ENCODE results near the gene TUSC7.

TUSC7 gene

GRCh38 chr3:116709479-116709878 is at the start of gene TUSC7:
Gene TUSC7, plus strand, starts transcription at chr3:116709779.
- DNase-seq (ENCODE audit: low read depth): no peak

DNA sequence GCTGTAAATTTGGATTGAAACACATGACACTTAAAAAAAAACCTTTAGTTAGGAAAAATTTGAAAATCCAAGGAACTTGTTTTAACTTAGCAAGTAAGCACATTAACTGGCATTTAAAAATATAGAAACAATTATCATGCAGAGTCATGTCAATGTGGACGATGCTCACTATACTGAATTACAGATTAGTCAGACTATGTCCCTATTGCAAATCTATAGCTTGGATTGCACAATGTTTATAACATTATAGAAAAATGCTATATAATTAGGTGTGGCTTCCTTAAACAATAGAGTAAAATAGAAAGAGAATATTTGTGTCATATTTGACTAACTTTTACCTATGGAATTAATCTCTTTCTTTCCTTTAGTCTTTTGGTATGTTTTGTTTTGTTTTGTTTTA is 48.4 kb upstream of the TUSC7 start:
- DNase-seq (ENCODE audit: low read depth): no peak

DNA sequence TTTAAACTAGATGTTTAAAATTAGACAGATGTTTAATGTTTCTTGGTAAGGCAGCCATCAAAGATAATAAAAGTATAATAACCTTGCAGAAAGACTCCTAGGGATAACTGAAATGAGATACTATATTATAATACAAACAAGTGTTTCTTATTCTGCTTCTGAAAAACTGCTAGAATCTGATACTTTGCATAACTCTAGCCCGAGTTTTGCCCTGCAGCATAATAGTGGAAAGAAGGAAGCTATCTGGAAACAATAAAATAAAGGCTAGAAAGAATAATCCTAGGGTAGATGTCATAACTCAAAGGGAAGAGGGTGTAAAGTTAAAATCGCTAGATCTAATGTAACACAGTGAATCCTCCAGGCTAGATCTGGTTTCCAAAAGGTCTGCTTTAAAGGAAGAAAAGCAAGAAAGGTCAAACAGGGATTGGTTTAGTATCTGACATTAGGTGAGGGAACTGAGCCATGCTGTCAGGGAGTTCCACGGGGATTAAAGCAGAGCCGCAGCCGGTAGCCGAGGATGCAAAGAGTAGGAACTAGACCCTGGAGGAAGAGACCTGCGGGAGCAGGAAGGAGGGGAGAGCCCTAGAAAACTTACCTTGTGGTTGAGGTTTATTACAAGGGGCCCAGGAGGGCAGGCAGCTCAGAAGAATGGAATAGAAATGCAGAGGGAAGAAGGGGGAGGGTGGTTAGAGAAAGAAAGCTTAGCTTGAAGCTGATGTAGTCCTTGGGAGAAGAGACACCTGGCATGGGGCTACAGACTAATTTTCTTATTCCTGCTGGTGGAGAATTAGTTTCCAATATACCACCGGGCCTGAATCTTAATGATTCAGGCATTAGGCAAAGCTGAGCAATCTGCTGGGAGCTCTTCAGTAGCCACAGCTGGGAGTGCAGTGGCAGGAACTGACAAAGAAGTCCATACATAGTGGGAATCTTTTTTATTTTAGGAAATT is 46.1 kb upstream of the TUSC7 start:
- no peak for DNase-seq (ENCODE audit: low read depth)

DNA sequence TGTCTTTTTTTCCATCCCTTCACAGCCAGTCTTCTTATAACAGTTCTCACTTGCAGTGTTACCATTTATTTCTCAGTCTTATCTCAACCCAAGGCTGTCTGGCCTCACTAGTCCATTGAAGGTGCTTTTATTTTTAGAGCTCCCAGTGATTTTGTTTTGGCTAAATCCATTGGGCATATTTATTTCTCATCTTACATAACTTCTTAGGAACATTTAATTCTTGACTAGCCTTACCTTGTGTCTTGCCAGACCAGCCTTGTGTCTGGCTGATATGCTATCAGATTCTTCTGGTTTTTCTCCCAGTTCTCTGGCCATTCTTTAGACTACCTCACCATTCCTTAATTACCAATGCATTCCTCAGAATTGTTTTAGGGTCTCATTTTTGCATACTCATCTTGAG is 42.3 kb upstream of the TUSC7 start:
- DNase-seq (ENCODE audit: low read depth): no peak

DNA sequence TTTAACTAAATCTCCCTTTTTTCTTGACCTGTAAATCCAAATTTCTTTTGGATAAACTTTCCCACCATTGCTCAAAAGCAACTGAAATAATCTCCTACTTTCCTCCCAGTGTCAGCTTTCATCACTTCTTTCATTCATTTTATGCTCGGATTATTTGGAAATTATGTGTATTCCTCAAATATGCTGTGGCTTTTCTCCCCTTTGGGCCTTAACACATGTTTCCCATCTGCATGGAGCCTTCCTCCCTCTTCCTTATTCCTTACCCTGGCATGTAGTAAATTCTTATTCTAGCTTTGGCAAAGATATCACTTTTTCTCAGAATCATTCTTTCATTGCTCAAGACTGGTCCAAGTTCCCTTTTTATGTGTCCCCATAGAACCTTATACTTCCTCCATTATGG is 41.8 kb upstream of the TUSC7 start:
- no peak for DNase-seq (ENCODE audit: low read depth)

DNA sequence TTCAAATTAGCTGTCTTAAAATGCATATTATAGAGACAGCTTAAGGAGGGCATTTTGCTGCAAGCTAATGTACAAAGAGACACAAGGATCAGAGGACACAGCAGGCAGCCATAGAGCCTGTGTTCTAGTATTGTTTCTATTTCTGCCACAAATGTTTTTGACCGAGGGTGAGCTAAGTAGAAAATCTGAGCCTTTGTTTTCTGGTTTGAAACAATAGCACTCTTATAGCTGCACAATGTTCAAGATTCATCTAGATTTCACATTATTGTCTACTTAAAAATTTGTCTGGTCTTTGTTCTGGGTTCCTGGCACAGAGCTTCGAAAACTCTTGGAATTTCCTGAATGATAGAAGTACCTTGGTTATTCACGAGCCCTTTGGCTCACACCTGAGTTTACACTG is 40.0 kb upstream of the TUSC7 start:
- DNase-seq (ENCODE audit: low read depth): no peak

GRCh38 chr3:116671151-116671550 is 38.4 kb upstream of the TUSC7 start:
- no peak for DNase-seq (ENCODE audit: low read depth)

DNA sequence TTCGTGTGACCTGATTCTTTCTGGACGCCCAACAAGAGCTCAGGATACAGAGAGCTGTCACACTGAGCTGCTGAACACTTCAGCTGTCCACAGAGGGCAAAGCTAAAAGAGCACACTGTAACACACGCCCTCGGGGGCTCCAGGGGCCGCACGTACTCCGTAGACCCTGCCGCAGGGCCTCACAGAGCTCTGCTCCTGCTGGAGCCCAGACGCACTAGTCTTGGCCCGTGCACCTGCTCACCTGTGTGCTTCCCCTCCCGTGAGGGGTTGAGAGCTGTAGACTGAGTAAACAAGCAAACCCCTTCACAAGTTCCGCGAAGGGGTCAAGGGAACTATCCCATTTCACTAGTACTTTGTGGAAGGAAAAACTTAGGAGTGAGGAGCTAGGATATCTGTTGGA is 30.7 kb upstream of the TUSC7 start:
- DNase-seq (ENCODE audit: low read depth): no peak

DNA sequence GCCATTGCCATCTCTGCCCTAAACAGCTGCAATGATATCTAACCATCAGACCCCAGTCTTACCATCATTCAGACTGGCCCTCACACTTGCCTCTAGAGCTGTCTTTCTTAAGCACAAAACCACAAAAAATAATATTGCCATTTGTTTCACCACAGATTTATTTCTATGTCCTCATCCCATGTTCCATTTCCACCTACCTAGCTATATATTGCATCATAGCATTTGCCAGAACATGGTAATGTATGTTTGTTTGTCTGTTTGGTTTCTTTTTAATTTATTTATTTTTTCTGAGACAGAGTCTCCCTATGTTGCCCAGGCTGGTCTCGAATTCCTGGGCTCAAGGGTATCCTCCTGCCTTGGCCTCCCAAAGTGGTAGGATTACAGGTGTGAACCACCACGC is 18.5 kb upstream of the TUSC7 start:
- DNase-seq (ENCODE audit: low read depth): no peak

DNA sequence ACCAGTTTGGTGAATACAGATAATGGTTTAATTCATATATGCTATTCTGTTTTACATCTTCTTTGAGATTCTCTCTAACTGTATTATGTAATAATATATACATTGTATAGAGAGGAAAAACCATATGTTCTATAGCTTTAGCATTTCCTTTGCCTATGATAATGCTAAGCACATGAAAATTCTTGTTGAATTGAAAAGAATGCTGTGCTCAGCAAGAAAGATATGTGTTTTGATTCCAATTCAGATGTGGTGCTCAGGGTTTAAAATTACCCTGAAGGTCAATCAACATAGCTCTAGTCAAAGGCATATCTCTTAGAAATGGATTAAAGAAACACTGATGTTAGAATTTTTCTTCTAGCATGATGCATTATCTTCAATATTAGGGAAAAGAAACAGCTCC is 8.5 kb upstream of the TUSC7 start:
- DNase-seq (ENCODE audit: low read depth): no peak

- DNase-seq (ENCODE audit: low read depth): no peak
Observed at GRCh38 chr3:116702334-116702733, 7.2 kb upstream of the TUSC7 start.

DNA sequence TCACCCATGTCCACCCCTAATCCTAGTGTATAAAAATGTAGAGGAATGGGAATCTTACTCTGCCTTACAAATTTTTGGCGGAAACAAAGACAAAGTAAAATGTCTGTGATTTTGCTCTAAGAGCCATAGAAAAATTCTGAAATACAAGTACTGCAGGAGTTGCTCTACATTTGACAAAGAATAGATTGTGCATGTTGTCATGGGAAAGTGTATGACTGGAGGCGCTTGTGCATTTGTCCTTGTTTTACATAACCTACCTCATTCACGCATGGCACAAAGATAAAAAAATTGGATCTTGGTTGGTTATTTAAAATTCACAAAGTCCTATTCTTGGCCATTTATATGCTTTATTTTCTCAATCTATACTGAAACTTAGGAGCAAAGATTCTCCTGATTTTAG is 2.0 kb upstream of the TUSC7 start:
- DNase-seq (ENCODE audit: low read depth): no peak

GRCh38 chr3:116716490-116716889 is 6.9 kb downstream of the TUSC7 start:
- no peak for DNase-seq (ENCODE audit: low read depth)

DNA sequence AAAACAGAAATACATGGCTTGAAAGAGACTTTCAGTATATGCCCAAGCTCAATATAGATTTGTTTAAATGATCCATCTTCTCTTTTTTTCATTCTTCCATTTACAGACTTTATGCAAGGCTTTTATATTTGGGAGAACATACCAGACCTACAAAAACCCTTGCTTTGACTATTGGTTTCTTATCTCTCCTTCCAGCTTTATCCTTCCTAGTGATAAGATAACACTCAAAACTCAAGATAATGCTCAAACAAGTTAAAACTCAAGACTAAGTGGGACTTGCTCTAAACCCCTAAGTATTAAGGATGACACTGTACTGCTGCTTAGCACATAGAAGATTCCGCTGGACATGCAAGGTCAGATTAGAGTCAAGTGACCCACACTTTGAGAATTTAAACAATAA is 8.0 kb downstream of the TUSC7 start:
- DNase-seq (ENCODE audit: low read depth): no peak

DNA sequence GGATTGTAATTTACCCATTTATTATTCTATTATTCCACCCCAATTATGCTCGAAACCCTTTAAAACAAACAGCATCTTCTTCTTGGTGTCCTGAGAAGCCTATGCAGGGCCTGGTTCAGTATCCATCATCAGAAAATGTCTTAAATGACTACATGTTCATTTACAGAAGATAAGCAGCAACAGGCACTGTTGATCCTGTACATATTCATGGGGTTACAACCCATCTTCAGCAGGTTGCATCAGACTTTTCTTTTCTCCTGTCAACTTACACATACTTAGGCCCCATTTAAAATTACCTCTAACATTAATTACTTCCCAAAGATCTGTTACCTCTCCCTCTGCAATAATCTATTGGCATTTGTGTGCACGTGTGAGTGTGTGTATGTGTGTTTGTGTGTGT is 18.9 kb downstream of the TUSC7 start:
- no peak for DNase-seq (ENCODE audit: low read depth)

- no peak for DNase-seq (ENCODE audit: low read depth)
Observed at GRCh38 chr3:116734243-116734642, 24.7 kb downstream of the TUSC7 start.

- no peak for DNase-seq (ENCODE audit: low read depth)
Observed at GRCh38 chr3:116739678-116740077, 30.1 kb downstream of the TUSC7 start.

DNA sequence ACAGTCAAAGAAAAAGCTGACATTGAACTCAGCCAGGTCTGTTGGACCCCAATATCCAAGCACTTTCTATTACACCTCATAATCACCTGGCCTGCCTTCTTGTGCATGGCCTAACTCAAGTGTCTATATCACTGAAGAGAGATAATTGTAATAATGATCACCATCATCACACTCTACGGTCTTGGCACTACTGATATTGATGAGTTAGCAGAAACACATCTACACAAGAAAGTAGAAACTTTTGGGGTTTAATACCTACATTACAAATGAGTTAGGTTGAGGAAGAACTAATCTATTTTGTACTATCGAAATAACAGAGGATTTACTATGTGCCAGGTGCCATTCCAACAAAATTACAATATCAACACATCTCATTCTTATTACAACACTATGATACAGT is 30.7 kb downstream of the TUSC7 start:
- no peak for DNase-seq (ENCODE audit: low read depth)

DNA sequence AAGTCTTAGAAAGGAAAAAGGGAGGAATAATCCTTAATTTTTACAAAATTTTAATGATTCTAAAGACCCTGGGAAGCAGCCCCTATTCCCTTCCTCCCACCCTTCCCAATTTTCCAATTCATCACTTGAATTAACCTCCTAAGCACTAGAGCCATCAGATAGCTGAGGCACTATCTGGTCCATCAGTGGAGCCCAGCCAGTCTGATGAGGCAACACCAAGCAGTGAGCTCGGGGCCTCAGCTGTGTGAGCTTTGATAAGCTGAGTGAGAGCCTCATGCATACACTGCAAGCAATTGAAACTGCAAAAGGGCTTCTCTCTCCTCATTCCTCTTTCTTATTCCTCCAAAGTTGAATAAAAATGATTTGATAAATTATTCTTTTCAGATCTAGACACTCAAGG is 31.9 kb downstream of the TUSC7 start:
- no peak for DNase-seq (ENCODE audit: low read depth)

- no peak for DNase-seq (ENCODE audit: low read depth)
Observed at GRCh38 chr3:116743062-116743461, 33.5 kb downstream of the TUSC7 start.

GRCh38 chr3:116749388-116749787 is 39.8 kb downstream of the TUSC7 start:
- no peak for DNase-seq (ENCODE audit: low read depth)

DNA sequence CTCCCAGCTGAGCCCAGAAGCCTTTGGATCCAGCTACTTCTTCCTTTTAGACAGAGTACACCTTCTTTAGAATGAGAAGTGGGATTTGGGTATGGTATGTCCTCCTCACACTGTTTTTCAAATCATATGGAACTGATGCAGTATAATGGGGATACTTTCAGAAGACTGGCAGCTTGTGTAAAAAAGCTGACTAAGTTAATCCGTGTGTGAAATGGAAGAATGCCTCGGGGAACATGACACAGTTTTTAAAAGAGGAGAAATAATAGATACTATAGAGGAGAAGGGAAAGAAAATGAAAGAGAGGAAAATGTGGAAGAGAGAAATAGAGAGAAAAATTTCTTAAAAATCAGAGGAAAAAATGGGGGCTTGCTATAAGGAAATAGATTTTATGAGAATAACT is 47.7 kb downstream of the TUSC7 start:
- no peak for DNase-seq (ENCODE audit: low read depth)

DNA sequence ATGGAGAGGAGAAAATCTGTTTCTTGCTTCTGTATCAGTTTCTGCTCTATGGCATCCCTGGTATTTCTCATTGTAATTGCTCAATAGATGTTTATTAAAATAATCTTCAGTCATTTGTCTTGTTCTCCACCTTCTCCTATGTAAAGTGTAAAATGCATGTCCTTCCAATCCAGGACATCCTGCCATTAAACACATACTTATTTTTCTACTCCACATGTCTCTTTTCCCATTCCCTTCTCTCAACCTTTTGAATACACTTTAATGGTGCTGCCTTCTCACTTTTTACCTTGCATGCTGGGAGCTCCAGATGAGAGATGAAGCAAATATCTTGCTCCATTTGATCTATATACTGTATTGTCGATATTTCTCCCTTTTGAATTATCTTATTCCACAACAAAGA is 49.7 kb downstream of the TUSC7 start:
- DNase-seq (ENCODE audit: low read depth): no peak

All from activated T-helper 1 cell treated with Interleukin-2 at 50 U/mL for 16 hours (primary cell).